ENCODE data around the gene GPR37L1.
"Not testable (repeated sequence)": the region's sequence is repeated elsewhere in the genome, so short reads cannot be mapped to it uniquely, and the experiment has no call there.

Gene GPR37L1

GRCh38 chr1:202167708-202168415 is 45.1 kb downstream of the GPR37L1 start:
- no peak for DNase-seq (ENCODE audit: low read depth, low spot score)

- DNase-seq (ENCODE audit: low read depth, low spot score) = no peak
Measured at GRCh38 chr1:202168861-202169260, 46.1 kb downstream of the GPR37L1 start.

GRCh38 chr1:202170726-202171125 is 48.0 kb downstream of the GPR37L1 start:
- no peak for DNase-seq (ENCODE audit: low read depth, low spot score)

GRCh38 chr1:202171292-202172014 is 48.7 kb downstream of the GPR37L1 start:
- DNase-seq (ENCODE audit: low read depth, low spot score) = no peak

- no peak for DNase-seq (ENCODE audit: low read depth, low spot score)
Measured at GRCh38 chr1:202172015-202172355, 49.3 kb downstream of the GPR37L1 start.

GRCh38 chr1:202173993-202174392 is 51.3 kb downstream of the GPR37L1 start:
- DNase-seq (ENCODE audit: low read depth, low spot score) = no peak

- DNase-seq (ENCODE audit: low read depth, low spot score) = no peak
Measured at GRCh38 chr1:202176949-202177927, 54.5 kb downstream of the GPR37L1 start.

GRCh38 chr1:202179828-202180750 is 57.4 kb downstream of the GPR37L1 start:
- DNase-seq (ENCODE audit: low read depth, low spot score) = no peak

- not testable (repeated sequence) for DNase-seq (ENCODE audit: low read depth, low spot score)
Measured at GRCh38 chr1:202180751-202181139, 58.0 kb downstream of the GPR37L1 start.

- no peak for DNase-seq (ENCODE audit: low read depth, low spot score)
Measured at GRCh38 chr1:202181586-202181985, 58.9 kb downstream of the GPR37L1 start.

- no peak for DNase-seq (ENCODE audit: low read depth, low spot score)
Measured at GRCh38 chr1:202182040-202182877, 59.5 kb downstream of the GPR37L1 start.
